Measurements from ENCODE around the gene HOTAIR. TPM values are rescaled to one million over a fixed set of nuclear protein-coding genes. Genes with fewer than 3 reads are reported as not detected.

Gene HOTAIR
- total RNA-seq, 1 donor from 2014 or later = not detected

DNA sequence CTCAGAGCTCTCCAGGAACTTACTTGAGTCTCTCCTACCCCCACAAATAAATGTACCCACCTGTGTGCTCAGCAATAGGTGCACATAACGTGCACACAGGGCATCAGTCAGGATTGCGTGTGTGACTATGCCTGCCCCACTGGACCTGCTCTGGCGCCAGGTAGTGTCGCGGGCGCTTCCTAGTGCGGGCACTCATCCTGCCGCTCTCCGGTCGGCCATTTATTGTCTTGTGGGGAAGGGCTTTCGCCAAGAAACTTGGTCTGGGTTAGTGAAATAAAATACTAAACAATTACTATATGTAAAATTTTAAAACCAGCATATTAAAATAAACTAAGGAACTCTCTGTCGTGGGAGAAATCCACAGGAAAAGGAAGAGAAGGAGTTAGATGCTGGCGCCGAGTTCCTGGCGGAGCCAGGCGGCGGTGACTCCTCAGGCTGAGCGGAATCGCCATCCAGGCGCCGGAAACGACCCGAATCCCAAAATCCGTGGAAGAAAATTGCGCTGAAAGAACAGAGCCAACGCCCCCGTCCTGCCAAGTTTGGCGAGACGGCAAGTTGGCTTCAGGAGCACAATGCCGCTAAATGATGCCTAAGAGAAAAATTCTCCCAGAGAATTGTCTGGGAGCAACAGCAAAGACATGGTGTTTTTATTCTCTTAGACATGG is 44.0 kb downstream of the HOTAIR start:
- H3K4me1 Mint-ChIP-seq = no peaks in the 10 kb centered on the region
- H3K9me3 Mint-ChIP-seq = peaks cover 5% of the 10 kb centered on the region
- TF ChIP-seq, protein P1, sequence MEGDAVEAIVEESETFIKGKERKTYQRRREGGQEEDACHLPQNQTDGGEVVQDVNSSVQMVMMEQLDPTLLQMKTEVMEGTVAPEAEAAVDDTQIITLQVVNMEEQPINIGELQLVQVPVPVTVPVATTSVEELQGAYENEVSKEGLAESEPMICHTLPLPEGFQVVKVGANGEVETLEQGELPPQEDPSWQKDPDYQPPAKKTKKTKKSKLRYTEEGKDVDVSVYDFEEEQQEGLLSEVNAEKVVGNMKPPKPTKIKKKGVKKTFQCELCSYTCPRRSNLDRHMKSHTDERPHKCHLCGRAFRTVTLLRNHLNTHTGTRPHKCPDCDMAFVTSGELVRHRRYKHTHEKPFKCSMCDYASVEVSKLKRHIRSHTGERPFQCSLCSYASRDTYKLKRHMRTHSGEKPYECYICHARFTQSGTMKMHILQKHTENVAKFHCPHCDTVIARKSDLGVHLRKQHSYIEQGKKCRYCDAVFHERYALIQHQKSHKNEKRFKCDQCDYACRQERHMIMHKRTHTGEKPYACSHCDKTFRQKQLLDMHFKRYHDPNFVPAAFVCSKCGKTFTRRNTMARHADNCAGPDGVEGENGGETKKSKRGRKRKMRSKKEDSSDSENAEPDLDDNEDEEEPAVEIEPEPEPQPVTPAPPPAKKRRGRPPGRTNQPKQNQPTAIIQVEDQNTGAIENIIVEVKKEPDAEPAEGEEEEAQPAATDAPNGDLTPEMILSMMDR (conservative IDR thresholded peaks at IDR 0.05) = no peak
- H3K27me3 Mint-ChIP-seq (ENCODE audit: low read depth) = peaks cover 100% of the 10 kb centered on the region
- DNase-seq (ENCODE audit: low read depth, low spot score) = no peak
- no peak overlapping the region for H3K4me3 Mint-ChIP-seq
- H3K27ac Mint-ChIP-seq (ENCODE audit: unreplicated experiment) = no peak overlapping the region
- peaks cover 4% of the 10 kb centered on the region for H3K36me3 Mint-ChIP-seq (ENCODE audit: low read depth)

- no peak for DNase-seq (ENCODE audit: low read depth, low spot score)
- Mint-ChIP-seq H3K9me3 (peaks cover 5% of the 10 kb centered on the region), H3K27me3 (ENCODE audit: low read depth) (peaks cover 100% of the 10 kb centered on the region), H3K27ac (ENCODE audit: unreplicated experiment) (no peak overlapping the region), H3K36me3 (ENCODE audit: low read depth) (peaks cover 4% of the 10 kb centered on the region), H3K4me1 (no peaks in the 10 kb centered on the region), H3K4me3 (no peak overlapping the region)
- TF ChIP-seq, protein P1 (conservative IDR thresholded peaks at IDR 0.05) = no peak
Measured at GRCh38 chr12:53929527-53929926, 45.2 kb downstream of the HOTAIR start.

DNA sequence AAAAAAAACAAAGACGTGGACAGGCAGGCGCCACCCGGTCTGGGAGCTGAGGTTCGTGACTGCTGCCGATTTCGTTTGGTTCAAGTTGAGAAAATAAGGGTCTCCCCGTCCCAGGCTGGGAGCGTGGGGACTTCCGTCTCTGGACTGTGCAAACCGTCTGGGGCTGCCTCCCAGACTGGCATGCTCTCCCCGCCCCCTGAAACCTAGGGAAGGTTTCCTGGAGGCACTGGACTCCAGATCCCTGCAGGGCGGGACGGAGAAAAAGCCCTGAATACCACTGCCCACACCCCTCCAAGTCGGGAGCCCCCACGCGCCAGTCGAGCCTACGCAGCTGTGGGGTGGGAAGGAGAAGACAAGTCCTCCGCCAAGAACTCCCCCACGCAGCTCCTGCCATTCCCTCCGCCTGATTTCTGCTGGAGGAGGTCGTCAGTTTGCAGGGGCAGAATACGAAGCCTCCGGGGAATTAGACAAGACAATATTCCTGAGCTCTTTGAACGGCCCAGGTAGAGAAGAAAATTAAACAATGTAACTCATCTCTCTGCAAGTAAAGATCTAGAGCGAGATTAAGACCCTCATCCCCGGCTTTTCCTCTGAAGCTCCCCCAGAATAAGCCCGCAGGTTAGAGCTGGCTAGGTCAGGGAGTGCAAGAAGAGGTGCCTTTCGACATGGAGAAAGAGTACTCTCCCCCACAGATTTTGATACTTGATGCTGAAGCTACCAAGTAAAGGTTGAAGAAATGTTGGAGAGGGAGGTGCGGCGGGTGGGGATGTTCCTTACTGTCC is 46.5 kb downstream of the HOTAIR start:
- H3K4me1 Mint-ChIP-seq = no peaks in the 10 kb centered on the region
- TF ChIP-seq, protein P1 (conservative IDR thresholded peaks at IDR 0.05) = no peak
- DNase-seq (ENCODE audit: low read depth, low spot score) = no peak
- no peak overlapping the region for H3K27ac Mint-ChIP-seq (ENCODE audit: unreplicated experiment)
- H3K27me3 Mint-ChIP-seq (ENCODE audit: low read depth) = peaks cover 100% of the 10 kb centered on the region
- H3K36me3 Mint-ChIP-seq (ENCODE audit: low read depth) = peaks cover 4% of the 10 kb centered on the region
- H3K4me3 Mint-ChIP-seq = no peak overlapping the region
- peaks cover 5% of the 10 kb centered on the region for H3K9me3 Mint-ChIP-seq

DNA sequence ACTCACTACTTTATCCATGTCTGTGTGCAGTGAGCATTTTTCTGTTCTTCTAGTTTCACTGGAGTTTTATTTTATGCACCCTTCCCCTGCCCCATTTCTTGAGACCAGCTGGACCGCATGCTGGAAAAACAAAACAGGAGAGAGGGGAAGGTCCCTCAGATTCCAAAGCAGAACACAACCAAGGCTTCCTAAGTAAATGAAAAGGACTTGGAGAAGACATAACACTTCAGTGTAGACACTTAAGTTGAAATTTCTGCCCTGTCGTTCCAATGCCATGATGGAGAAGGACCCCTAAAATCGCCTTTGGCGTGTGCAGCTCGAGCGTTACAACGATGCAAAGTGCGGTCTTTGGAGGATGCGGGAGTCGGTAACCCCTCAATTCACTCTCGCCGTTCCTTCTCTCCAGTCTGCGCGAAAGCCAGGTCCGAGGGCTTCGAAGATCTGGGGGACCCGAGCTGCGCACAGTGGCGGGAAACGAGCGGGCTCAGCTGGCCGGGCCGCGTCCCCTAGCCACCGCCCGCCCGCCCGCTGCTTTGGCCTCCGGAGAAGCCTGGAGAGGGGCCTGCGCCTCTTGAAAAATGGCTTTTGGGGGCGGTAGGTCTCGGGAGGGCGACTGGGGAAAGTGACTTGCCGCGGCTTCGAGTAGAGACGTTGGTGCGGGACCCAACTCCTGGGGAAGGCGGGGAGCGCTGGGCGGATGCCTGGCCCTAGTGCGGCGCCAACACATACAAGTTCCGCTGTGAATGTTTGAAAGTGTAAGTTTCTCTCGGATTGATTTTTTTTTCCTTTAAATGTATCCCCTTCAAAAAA is 47.3 kb downstream of the HOTAIR start:
- no peak for DNase-seq (ENCODE audit: low read depth, low spot score)
- no peaks in the 10 kb centered on the region for H3K4me1 Mint-ChIP-seq
- H3K36me3 Mint-ChIP-seq (ENCODE audit: low read depth) = peaks cover 4% of the 10 kb centered on the region
- TF ChIP-seq, protein P1 (conservative IDR thresholded peaks at IDR 0.05) = no peak
- H3K9me3 Mint-ChIP-seq = peaks cover 5% of the 10 kb centered on the region
- H3K27ac Mint-ChIP-seq (ENCODE audit: unreplicated experiment) = no peak overlapping the region
- peaks cover 100% of the 10 kb centered on the region for H3K27me3 Mint-ChIP-seq (ENCODE audit: low read depth)
- H3K4me3 Mint-ChIP-seq = no peak overlapping the region

DNA sequence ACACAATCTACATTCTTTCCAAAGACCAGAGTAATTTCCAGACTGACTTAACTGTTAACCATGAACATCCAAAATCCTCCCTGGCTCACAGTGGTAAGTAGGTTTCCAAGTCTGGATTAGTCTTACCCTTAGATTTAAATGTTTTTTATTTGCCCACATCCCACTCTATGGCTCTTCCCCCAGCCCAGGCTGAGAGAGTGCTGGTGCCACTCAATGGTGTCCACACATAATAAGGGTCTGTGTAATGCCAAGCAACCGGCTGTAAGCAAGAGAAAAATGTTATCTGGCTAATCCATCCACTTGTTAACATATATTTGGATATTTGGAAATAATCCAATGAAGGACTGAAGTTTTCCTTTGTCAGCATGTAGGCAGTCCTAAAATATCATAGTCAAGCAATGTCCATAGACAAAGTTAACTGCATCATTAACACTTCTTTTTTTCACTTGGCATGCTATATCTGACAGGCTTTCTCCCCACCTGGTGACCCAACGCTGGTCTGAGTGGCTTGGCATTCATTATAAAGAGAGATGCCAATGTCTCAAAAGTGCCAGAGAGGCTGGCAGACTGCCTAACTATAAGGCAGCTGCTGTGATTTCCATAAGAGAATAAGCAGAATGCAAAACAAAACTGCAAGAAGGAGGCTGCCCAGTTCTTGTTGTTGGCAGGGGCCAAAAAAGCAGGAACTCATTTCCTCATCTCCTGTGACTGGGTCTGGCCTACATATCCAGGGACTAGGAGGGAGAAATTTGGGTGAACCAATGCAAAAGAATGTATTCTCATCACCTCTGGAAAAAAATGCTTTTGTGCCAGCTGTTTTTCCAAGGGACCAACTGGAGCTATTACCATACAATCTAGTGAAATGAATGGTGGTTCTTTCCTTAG is 50.0 kb downstream of the HOTAIR start:
- Mint-ChIP-seq H3K36me3 (ENCODE audit: low read depth) (no peaks in the 10 kb centered on the region), H3K4me3 (no peak overlapping the region), H3K27me3 (ENCODE audit: low read depth) (peaks cover 99% of the 10 kb centered on the region), H3K4me1 (no peaks in the 10 kb centered on the region), H3K9me3 (no peaks in the 10 kb centered on the region), H3K27ac (ENCODE audit: unreplicated experiment) (no peak overlapping the region)
- no peak for DNase-seq (ENCODE audit: low read depth, low spot score)
- TF ChIP-seq, protein P1 (conservative IDR thresholded peaks at IDR 0.05) = no peak
